Caco-2 (cell line): ENCODE results near the gene PRELID3B. TPM values are rescaled to one million over a fixed set of nuclear protein-coding genes. Genes with fewer than 3 reads are reported as not detected.

ENCODE experiments used
- BruUV-seq: library from RNA; stranded (reverse); fragments of 400-500 nt; replicated peaks from 2 replicates; lab custom pipeline; 2021; lab: Mats Ljungman, UMichigan
- CTCF ChIA-PET: fragments of 300-600 bp; sonication (Branson Sonifier 250); formaldehyde crosslinking; loops from one replicate; lab custom pipeline; 2022; ENCODE audit warnings: antibody characterized with exemption; lab: Charles Lee
- POLR2A ChIA-PET: fragments of 300-600 bp; sonication (Branson Sonifier 250); formaldehyde crosslinking; loops from one replicate; lab custom pipeline; 2022; ENCODE audit warnings: antibody characterized with exemption; lab: Charles Lee
- DNase-seq, 2 experiments: peaks; one replicate each; pipeline versions ENCODE4 v3.0.0 to v3.0.0-alpha.2; 2020 to 2022
- H3K27me3 ChIP-seq: replicated peaks from 2 replicates; pipeline ENCODE4 v1.6.0; 2011; ENCODE audit warnings: low read length; ENCODE audit not compliant: control insufficient read depth, insufficient read depth
- H3K36me3 ChIP-seq: 2 replicates; pipeline ENCODE4 v1.5.1; 2011; ENCODE audit warnings: low read length; ENCODE audit not compliant: control insufficient read depth, insufficient read depth
- H3K4me1 ChIP-seq: fragments of 250-450 bp; sonication (Bioruptor Pico); 2 replicates; pipeline ENCODE4 v1.5.1; 2020; ENCODE audit warnings: mild to moderate bottlenecking
- H3K4me3 ChIP-seq: 2 replicates; pipeline ENCODE4 v1.5.1; 2011; ENCODE audit warnings: low read depth, mild to moderate bottlenecking, control low read depth, low read length
- H3K9me3 ChIP-seq: fragments of 250-450 bp; sonication (Bioruptor Pico); 2 replicates; pipeline ENCODE4 v1.5.1; 2020; ENCODE audit warnings: mild to moderate bottlenecking, moderate library complexity
- H3K27ac Mint-ChIP-seq: one replicate; pipeline ENCODE4 v1.8.0; 2022; ENCODE audit warnings: mixed read lengths; ENCODE audit not compliant: unreplicated experiment
- H3K27me3 Mint-ChIP-seq: one replicate; pipeline ENCODE4 v1.8.0; 2022; ENCODE audit warnings: mixed read lengths; ENCODE audit not compliant: insufficient read depth, unreplicated experiment
- H3K36me3 Mint-ChIP-seq: one replicate; pipeline ENCODE4 v1.8.0; 2022; ENCODE audit warnings: mild to moderate bottlenecking, mixed read lengths; ENCODE audit not compliant: insufficient read depth, unreplicated experiment
- H3K4me1 Mint-ChIP-seq: one replicate; pipeline ENCODE4 v1.8.0; 2022; ENCODE audit warnings: low read depth, mixed read lengths; ENCODE audit not compliant: unreplicated experiment
- H3K4me3 Mint-ChIP-seq: one replicate; pipeline ENCODE4 v1.8.0; 2022; ENCODE audit warnings: mild to moderate bottlenecking, moderate library complexity, mixed read lengths; ENCODE audit not compliant: unreplicated experiment
- H3K9me3 Mint-ChIP-seq: one replicate; pipeline ENCODE4 v1.8.0; 2022; ENCODE audit warnings: mixed read lengths; ENCODE audit not compliant: unreplicated experiment
- intact Hi-C: fragments of 100-400 bp; cut with micrococcal nuclease; formaldehyde crosslinking; loops from one replicate; pipeline ENCODE4 v1.10.0; 2022; ENCODE audit not compliant: unreplicated experiment
- total RNA-seq: library from RNA; stranded (reverse); gene quantifications from 2 replicates; pipeline ENCODE4 v1.2.3, GENCODE V29; 2022
- TF ChIP-seq, protein P1 (sequence below), 2 experiments: fragments of 200-600 bp in 1 of 2; IDR thresholded peaks; 1 replicate in 1 of 2; 2 replicates in 1 of 2; pipeline versions ENCODE4 v1.5.1 to v1.8.0; 2011 to 2022; ENCODE audit warnings: antibody characterized with exemption in 1 of 2, control low read depth in 1 of 2, inconsistent platforms in 1 of 2, low read depth in 1 of 2, low read length in 1 of 2, mild to moderate bottlenecking in 1 of 2, moderate library complexity in 1 of 2; ENCODE audit not compliant: insufficient read depth in 1 of 2, severe bottlenecking in 1 of 2, unreplicated experiment in 1 of 2

PRELID3B gene
- total RNA-seq, 1 experiment from 2014 or later, result 171 TPM

DNA sequence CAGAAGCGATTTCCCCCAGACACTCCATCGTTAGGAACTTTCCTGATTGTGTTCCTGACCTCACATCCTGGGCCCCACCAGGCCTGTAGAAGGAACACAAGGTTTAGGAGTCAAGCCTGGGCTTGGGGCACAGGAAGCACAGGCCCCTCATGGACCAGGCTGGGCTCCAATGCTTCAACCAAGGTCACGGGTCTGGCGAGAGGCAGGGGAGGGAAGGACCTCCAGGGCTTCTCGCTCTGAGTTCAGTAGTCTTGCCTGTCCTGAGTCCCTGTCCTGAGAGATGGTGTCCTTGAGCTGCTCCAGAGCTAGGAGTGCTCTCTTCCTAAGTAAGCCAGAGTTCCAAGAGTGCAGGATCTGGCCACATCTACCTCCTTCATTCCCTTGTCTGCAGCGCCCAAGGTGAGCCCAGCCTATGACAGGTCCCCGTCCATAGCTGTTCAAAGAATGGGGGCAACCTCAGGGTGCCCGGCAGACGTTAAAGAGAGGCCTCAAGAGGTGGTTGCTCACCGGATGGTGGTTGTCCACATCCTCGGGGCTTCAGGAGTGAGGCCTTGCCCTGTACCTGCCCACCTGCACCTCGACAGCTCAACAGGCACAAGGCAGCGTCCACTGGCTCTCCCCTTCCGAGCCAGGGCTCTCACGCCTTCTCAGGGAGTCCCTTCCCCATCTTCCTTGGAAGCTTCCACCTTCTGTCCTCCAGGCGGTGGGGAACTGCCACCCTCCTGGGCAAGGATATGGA lies 24.9 kb downstream of the PRELID3B start:
- H3K4me3 ChIP-seq, result no peak overlapping the region
- Mint-ChIP-seq H3K27ac (peak overlapping the region; percentile 24), H3K4me3 (no peak overlapping the region), H3K27me3 (no peaks in the 10 kb centered on the region), H3K36me3 (peaks cover 18% of the 10 kb centered on the region), H3K9me3 (no peaks in the 10 kb centered on the region), H3K4me1 (peaks cover 24% of the 10 kb centered on the region)
- BruUV-seq, result no TSS peak
- intact Hi-C loops, result no loop called here
- ChIA-PET POLR2A (interaction anchor here (0.7 to 4.0 kb wide), 2 partner anchors 14 to 70 kb away, joined by 5 to 19 read pairs; partner anchors contain the start of gene ATP5F1E), CTCF (interaction anchor here (1.5 kb wide), 1 partner anchor 147 kb away, joined by 4 read pairs; no protein-coding TSS in a partner anchor)
- no peaks in the 10 kb centered on the region for H3K27me3 ChIP-seq
- TF ChIP-seq, protein P1, sequence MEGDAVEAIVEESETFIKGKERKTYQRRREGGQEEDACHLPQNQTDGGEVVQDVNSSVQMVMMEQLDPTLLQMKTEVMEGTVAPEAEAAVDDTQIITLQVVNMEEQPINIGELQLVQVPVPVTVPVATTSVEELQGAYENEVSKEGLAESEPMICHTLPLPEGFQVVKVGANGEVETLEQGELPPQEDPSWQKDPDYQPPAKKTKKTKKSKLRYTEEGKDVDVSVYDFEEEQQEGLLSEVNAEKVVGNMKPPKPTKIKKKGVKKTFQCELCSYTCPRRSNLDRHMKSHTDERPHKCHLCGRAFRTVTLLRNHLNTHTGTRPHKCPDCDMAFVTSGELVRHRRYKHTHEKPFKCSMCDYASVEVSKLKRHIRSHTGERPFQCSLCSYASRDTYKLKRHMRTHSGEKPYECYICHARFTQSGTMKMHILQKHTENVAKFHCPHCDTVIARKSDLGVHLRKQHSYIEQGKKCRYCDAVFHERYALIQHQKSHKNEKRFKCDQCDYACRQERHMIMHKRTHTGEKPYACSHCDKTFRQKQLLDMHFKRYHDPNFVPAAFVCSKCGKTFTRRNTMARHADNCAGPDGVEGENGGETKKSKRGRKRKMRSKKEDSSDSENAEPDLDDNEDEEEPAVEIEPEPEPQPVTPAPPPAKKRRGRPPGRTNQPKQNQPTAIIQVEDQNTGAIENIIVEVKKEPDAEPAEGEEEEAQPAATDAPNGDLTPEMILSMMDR (IDR thresholded peaks at IDR 0.05; ENCODE audit: insufficient read depth in 1 of 2, low read depth in 1 of 2, low read length in 1 of 2, severe bottlenecking in 1 of 2, unreplicated experiment in 1 of 2), result no peak
- H3K36me3 ChIP-seq, result no peaks in the 10 kb centered on the region; the same call in 1 of the 2 replicates
- no peaks in the 10 kb centered on the region for H3K9me3 ChIP-seq
- no peak for DNase-seq
- H3K4me1 ChIP-seq, result peaks cover 17% of the 10 kb centered on the region

DNA sequence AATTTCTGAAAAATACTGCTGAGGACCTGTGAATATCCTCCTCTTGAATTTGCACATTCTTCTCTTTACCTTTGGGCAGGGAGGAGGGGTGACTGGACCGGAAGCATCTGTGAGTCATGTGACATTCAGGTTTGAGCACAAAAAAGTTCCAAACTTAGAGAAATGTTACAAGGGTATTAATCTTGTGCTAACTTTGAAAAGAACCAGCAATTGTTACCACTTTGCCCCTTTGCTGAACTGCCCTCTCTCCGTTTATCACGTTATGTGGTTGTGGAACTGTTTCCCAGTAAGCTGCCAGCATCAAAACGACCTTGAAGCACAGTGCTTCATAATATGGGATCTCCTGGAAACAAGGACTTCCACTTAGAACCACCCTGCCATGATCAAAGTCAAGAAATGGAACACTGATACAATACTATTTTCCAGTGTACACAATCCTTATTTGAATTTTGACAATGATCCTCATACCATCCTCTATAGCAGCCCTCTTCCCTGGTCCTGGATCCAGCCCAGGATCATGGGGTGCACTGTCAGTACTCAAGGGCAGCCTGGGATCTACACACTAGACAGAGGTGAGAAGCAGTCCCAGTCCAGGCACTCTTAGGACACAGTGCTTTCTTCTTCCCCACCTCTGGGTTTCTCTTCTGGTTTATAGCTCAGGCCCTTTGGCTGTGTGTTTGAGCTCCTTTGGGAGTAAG lies 25.6 kb downstream of the PRELID3B start:
- Mint-ChIP-seq H3K27me3 (no peaks in the 10 kb centered on the region), H3K9me3 (no peaks in the 10 kb centered on the region), H3K27ac (peak overlapping the region; percentile 24), H3K4me3 (no peak overlapping the region), H3K36me3 (peaks cover 11% of the 10 kb centered on the region), H3K4me1 (peaks cover 28% of the 10 kb centered on the region)
- no peaks in the 10 kb centered on the region for H3K36me3 ChIP-seq
- no peak overlapping the region for H3K4me3 ChIP-seq
- intact Hi-C loops, result loop anchor here (1.0 kb wide), 2 partner anchors 15 to 25 kb away; partner anchors contain the start of genes ATP5F1E and PRELID3B
- no peaks in the 10 kb centered on the region for H3K27me3 ChIP-seq
- no peak for DNase-seq
- BruUV-seq, result no TSS peak
- H3K4me1 ChIP-seq, result peaks cover 17% of the 10 kb centered on the region
- H3K9me3 ChIP-seq, result no peaks in the 10 kb centered on the region
- ChIA-PET CTCF (interaction anchor here (1.0 to 1.5 kb wide), 3 partner anchors 16 to 205 kb away, joined by 4 to 6 read pairs (median 4); partner anchors contain the start of gene ATP5F1E), POLR2A (interaction anchor here (1.0 to 4.0 kb wide), 2 partner anchors 15 to 31 kb away, joined by 3 to 19 read pairs; partner anchors contain the start of gene ATP5F1E)
- TF ChIP-seq, protein P1 (IDR thresholded peaks at IDR 0.05; ENCODE audit: insufficient read depth in 1 of 2, low read depth in 1 of 2, low read length in 1 of 2, severe bottlenecking in 1 of 2, unreplicated experiment in 1 of 2), result no peak
